ENCODE results near the gene GALNT10.

The GALNT10 gene

DNA sequence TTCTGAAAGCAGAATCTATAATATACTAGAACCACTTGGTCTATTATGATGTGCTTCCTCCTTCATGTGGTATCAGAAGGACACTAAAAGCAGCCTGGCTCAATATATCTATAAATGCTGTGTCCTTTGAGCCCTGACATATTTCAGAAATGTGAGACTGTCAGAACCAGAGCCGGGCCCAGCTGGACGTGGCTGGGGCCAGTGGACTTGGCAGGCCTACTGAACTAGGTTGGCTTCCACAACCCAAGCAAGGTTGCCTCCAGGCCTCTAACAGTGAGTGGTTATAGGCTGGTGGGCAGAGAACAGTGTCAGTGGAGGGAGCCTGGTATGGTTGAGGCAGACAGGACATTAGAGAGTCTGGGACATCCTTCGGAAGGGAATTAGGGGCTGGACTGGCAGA, 78.9 kb downstream of the GALNT10 start:
- DNase-seq, result no peak

- no peak for DNase-seq
These were observed 80.9 kb downstream of the GALNT10 start for GRCh38 chr5:154271466-154271865.

GRCh38 chr5:154271936-154272514, 81.5 kb downstream of the GALNT10 start:
- DNase-seq, result no peak

- peak; percentile 45 for DNase-seq
These were observed 82.6 kb downstream of the GALNT10 start for GRCh38 chr5:154273028-154273617.

GRCh38 chr5:154273963-154274827, 83.7 kb downstream of the GALNT10 start:
- no peak for DNase-seq

- no peak for DNase-seq
These were observed 84.3 kb downstream of the GALNT10 start for GRCh38 chr5:154274828-154275185.

DNA sequence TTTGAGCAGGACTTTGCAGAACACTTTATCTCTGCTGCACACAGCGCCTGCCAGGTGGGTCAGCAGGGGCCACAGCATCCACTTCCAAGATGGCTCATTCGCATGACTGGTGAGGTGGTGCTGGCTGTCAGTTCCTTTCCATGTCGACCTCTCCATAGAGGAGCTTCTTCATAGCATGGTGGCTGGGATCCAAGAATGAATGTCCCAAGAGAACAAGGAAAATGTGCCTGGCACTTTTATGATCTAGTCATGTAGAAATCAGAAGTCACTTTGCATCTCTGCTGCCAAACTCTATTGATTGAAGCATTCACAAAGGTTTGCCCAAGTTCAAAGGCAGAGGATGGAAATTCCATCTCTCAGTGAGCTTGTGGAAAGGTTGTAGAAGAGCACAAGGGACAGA, 85.0 kb downstream of the GALNT10 start:
- no peak for DNase-seq

DNA sequence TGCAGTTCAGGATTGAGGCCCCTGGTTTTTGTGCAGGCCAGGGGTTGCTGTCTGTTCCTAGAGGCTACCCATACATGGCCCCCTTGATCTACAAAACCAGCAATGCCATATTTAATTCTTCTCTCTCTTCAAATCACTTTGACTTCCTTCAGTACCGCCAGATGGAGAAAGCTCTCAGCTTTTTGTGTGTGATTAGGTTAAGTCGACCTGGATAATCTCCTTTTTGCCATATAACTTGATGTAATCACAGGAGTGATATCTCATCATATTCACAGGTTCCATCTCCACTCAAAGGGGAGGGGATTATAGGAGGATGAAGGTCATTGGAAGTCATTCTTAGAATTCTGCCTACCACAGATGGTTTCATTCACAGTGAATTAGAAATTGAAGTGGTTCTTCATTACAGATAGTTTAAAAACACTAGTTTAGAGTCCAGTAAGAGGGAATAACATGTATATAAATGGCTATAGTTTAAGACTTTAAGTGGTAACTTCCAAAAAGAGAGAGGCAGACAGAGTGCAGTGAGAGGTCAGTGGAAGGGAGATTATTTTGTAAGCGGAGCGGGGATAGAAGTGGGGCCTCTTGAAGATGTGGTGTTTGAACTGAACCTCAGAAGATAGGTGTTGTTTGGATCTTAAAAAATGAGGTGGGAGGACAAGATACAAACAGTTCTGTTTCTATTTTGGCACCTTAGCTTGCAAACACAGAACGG, 85.9 kb downstream of the GALNT10 start:
- no peak for DNase-seq

GRCh38 chr5:154276973-154277331, 86.4 kb downstream of the GALNT10 start:
- no peak for DNase-seq

- no peak for DNase-seq
These were observed 87.0 kb downstream of the GALNT10 start for GRCh38 chr5:154277499-154277898.

GRCh38 chr5:154278186-154278585, 87.7 kb downstream of the GALNT10 start:
- no peak for DNase-seq

DNA sequence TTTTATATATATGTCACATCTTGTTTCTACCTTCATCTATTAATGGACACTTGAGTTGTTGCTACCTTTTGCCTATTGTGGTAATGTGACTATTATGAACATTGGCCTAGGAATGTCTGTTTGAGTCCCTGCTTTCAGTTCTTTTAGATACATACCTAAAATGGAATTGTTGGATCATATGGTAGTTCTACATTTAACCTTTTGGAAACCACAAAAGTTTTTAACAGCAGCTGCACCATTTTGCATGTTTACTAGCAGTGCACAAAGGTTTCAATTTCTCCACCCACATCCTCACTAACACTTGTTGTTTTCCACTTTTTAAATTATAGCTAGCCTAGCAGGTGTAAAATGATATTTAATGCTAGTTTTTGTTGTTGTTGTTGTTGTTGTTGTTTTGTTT, 88.4 kb downstream of the GALNT10 start:
- DNase-seq, result no peak

DNA sequence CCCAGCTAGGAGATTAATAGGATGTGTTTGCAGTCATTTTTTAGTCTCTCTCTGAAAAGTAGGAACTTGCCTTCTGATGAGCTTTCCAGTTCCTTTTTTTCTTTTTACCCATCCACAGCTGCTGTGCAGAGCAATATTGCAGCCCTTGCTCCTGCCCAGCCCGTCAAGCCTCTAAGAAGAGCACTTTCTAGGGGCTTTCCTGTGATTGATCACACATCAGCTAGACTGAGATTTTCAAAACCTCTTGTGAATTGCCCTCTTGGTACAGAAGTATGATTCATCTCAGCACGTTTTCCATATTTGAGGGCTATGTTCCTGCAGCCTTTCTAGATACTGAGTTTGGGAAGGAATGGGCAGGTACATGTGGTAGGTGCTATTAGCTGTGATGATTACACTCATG, 93.9 kb downstream of the GALNT10 start:
- DNase-seq, result peak; percentile 3

- DNase-seq, result no peak
These were observed 95.3 kb downstream of the GALNT10 start for GRCh38 chr5:154285661-154286408.

DNA sequence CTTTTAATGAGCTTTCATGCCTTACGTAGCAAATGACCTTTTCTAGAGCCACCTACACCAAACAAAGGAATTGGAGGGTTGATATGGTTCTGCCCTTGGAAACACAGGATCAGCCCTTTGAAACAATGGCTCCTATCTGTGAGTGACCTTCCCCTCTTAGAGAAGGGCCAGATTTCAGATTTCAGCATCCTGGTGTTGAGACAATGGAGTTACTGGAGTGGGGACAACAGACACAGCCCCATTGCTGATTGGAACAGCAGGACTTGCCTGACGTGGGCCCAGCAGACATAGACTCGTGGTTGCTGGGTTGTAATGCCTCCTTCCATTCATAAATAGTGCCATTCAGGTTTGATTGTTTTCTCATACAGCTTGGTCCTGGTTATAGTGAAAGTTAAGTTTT, 96.0 kb downstream of the GALNT10 start:
- no peak for DNase-seq

GRCh38 chr5:154287136-154287535, 96.6 kb downstream of the GALNT10 start:
- DNase-seq, result no peak

DNA sequence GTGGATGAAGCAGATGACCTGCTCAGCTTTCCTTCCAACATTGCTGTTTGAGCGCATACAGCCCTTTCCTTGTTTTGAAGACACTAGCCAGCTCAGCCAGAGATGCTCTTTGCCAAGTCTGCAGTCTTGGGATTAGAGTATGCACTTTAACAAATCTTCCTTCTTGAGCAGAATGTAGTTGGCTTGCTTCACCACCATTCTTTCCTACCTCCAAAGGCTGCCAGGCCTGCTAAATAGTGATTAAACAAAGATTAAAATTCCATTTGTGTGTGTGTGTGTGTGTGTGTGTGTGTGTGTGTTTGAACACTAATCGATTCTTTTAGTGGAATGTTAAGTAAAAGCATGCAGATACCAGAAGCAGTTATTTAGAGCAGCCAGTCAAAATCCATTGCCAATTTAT, 97.6 kb downstream of the GALNT10 start:
- no peak for DNase-seq

- DNase-seq, result no peak
These were observed 101.4 kb downstream of the GALNT10 start for GRCh38 chr5:154291917-154292316.

DNA sequence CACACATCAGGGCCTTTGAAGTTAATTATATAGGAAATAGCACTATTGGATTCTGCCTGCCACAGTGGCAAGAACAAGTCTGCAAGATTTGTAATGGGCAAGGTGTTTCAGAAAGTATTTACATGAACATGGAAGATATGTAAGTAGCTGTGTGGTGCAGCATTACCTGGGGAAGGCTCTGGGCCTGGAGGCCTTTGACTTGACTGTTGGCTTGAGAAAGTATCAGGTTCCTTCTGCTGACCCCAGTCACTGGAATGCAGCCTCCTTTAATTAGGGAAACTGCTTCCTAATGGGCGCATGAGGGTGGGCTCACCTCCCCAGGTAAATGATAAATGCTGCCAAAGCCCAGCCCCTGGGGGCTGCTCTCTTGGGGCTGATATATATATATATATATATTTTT, 102.7 kb downstream of the GALNT10 start:
- no peak for DNase-seq

DNA sequence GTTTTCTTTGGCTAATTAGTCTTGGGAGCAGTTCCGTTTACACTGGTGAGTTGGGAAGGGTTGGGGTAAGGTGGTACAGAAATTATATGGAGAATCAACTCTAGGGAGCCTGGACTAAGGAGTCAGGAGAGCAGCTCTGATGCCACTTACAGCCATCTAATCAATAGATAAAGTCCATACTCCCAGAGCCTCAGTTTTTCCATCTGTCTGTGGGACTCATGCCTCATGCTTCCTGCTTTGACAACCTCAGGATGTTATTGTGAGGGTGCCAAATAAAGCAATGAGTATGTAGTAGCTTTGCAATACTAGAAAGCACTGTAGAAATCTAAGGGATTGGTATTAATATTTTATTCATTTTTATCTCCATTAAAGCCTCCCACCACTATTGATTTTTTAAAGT, 105.0 kb downstream of the GALNT10 start:
- DNase-seq, result no peak

DNA sequence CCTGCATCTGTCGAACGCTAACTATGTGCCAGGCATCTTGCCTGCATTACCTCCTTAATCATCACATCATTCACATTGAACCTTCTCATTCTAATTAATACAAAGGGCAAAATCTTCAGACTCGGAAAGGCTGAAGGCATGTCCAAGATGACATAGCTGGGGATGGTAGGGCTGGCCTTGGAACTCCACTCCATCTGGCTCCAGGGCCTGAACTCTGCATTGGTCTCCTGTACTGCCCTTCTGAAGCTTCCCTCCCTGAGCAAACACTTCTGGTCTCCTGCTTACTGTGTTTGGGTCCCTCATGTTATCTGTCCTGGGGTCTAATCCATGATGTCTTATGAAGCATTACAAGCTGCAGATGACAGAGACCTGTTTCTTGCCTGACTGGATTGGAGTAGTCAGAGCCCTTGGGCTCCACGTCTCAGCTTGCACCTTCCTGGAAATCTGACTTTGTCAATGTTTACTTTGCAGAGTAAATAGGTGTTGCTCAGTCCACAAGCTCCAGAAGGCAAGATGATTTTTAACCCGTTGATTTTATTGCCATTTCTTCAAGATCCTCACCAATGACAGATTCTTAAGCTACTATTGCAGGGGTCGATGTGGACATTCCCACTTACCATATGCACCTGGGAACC, 106.1 kb downstream of the GALNT10 start:
- DNase-seq, result no peak

DNA sequence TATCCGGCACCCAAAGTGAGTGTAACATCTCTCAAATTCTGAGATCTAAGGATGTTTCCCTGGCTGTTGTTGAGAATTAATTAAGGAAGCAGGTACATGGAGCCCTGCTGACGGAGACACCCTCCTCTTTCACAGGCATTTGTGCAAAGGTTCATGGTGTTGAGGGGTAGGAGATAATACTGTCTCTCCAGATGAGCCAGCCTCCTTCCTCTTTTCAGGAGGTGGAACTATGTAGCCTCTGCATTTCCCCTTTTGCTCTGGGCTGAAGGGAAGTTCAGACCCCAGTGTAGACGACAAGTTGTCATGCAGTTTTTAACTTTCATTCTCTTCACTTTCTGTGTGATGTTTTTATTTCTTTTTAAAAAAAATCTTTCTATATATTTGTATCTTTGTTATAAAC, 107.5 kb downstream of the GALNT10 start:
- DNase-seq, result no peak
